ENCODE data around the gene RAD51B.

GRCh38 chr14:68182492-68182891 is 362.9 kb downstream of the RAD51B start:
- TF ChIP-seq CTCF (optimal IDR thresholded peaks at IDR 0.05 in 1 of 3, IDR thresholded peaks at IDR 0.05 in 1 of 3, conservative IDR thresholded peaks at IDR 0.05 in 1 of 3; ENCODE audit: extremely low read depth in 1 of 3, insufficient read depth in 2 of 3, low read length in 3 of 3) (no peak), EZH2 (IDR thresholded peaks at IDR 0.05; ENCODE audit: low read length) (no peak)

All from keratinocyte (primary cell).